ENCODE measurements around the gene PPP1R3C.

The PPP1R3C gene

DNA sequence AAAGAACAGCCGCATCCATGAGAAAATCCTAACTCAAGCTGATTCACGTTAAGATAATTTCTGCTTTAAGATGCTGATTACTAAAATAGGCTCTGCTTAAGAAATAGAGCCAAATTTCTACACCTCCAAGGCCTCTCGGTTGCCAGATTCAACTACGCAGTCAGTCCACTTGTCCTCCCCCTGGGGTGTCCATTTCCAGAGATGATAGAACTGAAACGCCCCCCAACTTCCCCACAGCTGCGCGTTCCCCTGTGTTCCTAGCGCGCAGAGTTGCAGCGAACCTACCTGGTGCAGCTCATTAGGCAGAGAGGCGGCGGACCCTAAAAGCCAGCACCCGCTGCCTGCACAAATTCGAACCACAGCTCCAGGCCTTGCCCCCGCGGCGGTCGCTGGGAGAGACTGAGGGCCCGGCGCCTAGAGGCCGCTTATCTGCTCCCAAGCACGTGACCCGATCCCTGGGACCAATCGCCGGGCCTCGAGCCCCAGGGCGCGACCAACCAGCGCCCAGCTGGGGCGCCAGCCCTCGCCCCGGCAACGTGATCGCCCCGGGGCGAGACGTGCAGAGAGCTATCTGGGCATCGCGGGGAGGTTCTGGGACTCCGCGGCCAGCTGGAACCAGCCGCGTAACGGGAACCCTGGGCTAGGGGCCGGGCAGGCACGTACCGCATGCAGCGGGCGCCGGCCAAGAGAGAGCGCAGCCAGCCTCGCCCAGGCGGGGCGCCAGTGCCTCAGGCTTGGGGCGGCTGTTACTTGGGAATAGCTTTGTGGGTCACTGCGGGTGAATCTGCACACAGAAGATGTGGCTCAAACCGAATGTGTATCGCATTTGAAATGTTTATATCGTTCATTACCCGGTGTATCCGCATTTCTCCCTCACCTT lies at the start of gene PPP1R3C:
Gene PPP1R3C (minus strand): TSS at position 401 of the 880 bp plus-strand sequence. CDS start 102 bp downstream, at position 299.
- peak in 1 of 2 donors; percentile 28 for DNase-seq

DNA sequence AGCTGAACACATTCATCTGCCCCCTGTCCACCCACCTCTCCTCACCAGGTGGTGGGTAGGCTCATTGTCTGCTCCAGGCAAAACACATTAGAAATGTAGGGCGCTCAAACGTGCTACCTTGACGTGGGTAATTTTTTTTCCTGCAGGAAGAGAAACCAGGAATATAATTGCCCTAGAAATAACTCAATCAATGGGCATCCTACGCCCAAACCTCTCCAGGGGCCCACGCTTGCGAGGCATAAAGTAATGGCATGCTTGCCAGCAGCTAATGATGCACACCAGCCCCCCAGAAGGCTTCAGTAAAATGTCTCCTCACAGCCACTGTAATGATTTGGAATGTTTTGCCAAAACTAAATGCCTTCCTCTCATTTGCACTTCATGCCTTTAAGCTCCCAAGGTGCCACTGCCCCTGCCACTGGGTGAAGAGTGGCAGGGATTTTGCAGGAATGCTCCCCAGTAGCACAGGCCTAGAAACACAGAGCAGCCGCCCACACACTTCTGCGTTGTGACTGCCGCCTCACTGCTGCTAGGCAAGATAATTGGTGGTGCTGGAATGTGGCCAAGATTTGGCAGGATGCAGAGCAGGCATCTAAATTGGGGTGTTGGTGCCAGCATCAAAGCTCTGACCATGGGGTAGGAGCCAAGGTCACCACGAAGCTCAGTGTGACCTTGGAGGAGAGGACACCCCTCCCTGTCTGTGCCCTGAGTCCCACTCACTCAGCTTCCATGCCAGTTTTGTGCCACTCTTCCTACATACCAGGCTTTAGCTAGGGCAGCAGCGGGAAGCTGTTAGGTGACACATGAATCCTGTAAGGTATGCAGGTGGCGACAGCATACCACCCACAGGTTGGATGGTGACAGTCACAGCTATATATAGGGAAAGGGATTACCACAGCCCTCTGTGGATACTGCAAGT lies 48.7 kb upstream of the PPP1R3C start:
- DNase-seq, result no peak

DNA sequence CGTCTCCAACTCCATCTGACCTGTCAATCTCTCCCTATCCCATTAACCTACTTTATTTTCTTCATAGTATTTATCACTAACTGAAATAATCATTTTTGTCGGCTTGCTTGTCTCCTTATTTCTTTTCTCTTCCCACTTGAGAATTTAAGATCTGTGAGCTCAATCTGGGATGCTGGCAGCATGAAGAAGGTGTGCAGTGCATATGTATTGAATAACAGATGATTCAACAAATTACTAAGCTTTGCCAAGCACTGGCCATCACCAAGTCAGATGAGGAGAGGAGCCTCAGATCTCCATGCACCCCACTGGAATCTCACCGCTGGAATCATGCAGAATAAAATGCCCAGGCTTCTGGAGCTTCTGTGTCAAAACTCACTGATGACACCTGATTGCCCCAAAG lies 47.6 kb upstream of the PPP1R3C start:
- no peak for DNase-seq

DNA sequence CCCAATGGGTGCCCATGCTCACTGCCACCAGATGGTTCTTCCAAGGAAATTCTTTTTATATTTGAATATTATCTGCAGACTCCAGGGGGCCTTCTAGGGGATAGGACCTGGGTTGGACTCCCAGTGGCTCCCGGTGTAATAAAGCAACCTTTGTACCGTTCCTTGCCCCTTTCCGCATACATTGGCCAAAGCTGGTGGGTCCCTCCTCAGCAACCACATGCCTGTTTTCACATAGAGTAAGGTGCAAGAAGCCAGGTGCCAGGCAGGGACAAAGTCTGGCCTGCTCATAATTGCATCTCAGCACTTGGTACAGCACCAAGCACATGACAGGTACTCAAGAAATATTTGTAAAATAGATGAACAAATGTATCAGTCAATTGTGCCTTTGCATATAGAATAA lies 46.4 kb upstream of the PPP1R3C start:
- DNase-seq, result no peak

DNA sequence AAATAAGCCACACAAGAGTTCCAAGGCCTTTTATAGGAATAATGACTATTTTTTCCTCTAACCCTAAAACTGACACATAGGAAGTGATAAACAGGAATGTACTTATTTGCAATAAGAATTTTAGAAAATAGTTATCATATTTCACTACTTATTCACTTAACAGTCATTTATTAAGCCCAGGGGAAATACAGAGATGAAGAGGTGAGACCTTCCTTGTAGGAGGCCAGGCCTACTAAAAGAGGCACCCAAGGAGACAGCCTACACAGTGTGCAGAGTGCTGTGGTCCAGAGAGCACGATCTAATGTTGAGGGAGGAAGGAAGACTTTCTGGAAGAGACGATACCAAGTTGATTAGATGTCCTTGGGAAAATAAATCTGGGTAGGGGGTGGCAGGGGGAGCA lies 45.0 kb upstream of the PPP1R3C start:
- DNase-seq, result no peak

DNA sequence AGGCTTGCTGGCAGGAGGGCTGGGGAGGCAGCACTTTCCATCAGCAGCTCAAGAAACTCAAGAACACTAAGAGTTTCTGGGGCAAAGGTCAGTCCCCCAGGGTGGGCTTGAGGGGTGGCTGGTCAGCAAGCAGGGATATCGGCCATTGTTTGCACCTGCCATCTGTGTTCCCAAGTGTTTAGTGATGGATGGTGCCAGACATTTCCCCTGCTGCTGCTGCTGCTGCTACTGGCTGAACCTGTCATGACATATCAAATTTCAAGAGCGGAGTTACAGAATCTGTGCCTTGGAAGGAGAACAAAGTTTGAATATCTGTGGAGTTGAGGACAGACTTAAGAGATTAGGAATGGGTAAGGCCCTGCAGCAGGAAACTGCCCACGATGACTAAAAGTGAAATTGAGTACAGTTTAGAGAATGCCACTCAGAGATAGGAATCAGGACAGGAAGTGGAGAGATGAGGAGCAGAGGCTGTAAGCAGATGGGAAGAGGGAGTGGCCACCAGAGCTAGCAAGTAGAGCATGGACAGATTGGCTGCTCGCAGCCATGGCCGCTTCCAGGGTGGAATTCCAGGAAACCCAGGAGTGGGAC lies 39.2 kb upstream of the PPP1R3C start:
- no peak for DNase-seq

DNA sequence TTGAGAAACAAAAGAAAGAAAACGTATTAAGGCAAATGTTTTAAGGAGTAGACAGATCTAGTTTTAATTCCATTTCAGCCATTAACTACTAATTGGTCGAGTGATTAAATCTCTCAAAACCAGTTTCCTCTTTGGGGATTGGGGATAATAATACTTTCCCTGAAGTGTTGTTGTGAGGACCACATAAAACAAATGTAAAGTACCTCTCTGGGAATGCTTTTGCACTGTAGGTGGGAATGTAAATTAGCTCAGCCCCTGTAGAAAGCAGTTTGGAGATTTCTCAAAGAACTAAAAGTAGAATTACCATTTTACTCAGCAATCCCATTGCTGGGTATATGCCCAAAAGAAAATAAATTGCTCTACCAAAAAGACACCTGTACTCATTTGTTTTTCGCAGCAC lies 36.0 kb upstream of the PPP1R3C start:
- no peak for DNase-seq

DNA sequence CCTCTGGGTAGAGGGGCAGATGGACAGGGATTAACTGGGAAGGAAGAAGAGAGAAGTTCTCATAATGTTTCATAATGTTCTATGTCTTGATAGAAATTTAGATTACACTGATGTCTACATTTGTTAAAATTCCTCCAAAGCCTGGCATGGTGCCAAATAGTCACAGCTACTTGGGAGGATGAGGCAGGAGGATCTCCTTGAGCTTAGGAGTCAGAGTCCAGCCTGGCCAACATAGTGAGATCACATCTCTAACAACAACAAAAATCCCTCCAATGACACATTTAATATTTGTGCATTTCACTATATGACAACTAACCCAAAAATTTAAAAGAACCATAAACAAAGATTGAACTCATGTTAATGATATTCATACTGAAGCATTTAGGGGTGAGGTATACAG lies 33.0 kb upstream of the PPP1R3C start:
- no peak for DNase-seq

DNA sequence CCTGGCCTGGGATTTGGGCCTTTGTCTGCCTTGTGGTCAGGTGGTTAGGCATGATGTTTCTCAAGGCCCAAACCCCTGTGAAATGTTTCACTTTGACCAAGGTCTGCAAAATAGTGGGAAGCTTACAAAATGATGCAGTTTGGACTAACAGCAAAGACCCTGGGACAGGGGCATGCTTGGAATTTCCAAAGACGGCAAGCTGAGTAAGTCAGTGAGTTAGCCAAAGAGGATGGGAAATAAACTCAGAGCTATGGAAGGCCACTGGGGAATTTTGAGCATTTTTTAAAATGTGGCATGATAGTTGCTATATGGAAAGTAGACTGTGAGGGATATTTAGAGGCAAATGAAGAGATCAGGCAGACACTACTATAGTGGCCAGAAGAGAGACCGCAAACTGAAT lies 31.6 kb upstream of the PPP1R3C start:
- DNase-seq, result no peak

DNA sequence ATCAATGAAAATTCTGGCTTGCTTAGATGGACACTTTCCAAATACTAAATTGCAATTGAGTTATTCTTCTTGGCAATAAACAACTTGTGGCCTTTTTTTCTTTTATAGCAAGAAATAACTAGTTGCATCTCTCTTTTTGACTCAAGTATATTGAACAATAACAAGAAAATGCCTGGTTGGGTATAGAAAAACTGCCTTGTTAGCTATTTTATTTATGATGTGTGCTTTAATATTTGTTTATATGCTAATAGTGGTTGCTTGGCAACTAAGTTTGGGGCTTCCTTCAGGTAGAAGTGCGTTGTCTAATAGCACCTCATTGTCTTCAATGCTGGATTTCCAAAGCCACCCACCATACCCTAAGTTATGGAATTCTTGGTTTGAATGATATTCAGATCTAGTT lies 30.1 kb upstream of the PPP1R3C start:
- DNase-seq, result no peak

DNA sequence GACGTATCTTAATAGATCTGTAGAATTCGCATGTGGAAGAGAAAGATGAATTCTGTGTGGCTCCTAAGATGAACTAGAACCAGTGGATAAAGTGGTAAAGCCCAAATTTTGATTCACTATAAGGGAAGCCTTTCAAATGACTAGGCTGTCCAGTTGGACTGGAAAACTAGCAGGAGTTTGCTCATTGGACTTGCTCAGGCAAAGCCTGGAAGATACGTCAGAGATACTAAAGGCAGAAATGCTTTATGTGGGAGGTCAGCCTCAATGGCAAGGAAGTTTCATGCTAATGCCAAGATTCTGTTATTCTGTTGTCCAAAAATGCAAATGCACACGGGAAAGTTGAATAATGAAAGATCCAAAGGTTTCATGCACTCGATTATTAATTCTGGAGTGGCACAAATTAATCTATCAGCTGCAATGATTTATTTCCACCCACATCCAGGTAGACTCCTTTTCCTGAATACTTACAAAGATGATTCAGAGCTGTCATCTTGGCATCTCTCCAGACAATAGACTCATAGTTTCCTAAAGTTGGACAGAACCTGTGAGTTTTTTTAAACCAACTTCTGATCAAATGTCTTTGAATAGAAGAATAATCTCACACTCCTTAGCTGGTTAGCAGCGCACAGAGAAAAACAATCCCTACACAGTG lies 20.5 kb upstream of the PPP1R3C start:
- DNase-seq, result no peak

DNA sequence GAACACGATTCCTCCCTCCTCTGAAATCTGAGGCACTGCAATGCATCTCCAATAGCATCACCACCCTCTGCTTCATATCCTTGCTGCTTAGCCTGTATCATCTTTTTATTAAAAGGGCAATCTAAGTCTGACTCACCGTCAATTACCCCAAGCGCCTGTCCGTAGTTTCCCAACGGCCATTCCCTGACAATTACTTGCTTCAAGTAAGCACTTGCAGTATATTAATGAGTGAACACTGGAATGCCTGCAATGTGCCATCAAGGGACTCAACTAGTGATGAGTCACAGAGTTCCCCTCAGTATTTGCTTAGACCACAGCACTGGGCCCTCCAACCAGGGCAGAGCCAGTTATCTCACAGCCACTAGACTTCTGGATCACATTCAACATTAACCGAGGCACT lies 19.5 kb upstream of the PPP1R3C start:
- no peak for DNase-seq

DNA sequence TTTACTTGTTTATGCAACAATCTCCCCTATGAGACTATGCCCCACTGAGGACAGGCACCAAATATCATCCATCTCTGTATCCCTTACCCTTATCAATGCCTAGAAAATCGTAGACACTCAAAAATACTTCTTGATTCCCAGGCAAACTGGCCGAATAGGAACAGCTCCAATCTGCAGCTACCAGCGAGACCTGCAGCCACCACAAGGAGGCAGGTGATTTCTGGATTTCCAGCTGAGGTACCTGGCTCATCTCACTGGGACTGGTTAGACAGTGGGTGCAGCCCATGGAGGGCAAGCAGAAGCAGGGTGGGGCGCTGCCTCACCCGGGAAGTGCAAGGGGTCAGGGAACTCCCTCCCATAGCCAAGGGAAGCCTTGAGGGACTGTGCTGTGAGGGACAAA lies 10.8 kb upstream of the PPP1R3C start:
- DNase-seq, result no peak

DNA sequence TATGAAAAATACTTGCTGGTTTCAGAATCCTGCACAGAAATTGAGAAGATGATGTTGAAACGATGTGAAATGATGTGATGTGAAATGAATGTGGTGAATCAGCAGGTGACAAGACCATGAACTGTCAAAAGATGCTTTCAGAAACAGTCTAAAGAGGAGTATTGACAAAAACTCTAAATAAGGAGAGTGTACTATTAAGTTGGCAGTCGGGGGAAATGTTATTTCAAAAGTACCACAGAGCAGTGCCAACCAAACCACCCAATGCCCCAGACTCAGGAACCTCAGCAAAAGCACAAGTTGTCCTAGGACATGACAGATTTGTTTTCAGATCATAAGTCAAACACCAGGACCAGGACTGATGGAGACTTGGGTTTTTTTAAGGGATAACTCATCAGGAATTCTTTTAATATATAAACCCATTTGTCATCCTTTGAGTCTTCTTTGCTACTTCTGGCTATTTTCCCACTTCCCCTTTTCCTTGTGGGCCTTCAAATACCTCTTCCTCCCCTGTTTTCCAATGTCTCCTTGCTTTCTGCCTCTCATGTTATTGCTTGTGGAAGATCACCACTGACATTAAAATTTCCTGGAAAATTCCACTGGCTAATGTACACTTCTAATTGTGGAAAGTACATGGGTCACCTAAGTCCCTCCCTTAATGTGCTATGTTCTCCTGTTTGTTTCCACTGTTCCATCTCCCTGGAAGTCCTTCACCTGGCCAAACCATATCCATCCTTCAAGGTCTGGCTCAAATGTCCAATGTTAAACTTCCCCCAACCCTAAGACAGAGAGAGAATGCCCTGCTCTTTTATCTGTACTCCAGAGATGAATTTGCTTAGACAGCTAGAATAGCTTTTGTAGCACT lies 10.2 kb upstream of the PPP1R3C start:
- no peak for DNase-seq

DNA sequence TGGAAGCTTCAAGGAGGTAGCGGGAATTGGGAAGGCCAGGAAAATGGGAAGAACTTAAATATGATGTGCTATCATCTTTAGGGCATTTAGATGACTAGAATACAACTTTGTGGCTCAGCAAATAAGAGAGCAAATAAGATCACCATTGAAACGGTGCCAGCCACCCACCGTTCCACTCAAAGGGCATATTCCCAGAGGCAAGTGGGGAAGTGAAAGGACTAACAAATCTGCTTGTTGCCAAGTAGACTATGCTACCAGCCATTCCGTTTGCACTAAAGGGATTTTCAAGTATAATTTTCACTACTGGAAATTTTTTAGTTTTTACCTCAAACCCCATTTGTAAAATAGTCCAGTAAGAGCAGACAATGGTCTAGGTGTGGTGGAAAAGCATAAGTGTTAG lies 4.0 kb upstream of the PPP1R3C start:
- DNase-seq, result no peak

DNA sequence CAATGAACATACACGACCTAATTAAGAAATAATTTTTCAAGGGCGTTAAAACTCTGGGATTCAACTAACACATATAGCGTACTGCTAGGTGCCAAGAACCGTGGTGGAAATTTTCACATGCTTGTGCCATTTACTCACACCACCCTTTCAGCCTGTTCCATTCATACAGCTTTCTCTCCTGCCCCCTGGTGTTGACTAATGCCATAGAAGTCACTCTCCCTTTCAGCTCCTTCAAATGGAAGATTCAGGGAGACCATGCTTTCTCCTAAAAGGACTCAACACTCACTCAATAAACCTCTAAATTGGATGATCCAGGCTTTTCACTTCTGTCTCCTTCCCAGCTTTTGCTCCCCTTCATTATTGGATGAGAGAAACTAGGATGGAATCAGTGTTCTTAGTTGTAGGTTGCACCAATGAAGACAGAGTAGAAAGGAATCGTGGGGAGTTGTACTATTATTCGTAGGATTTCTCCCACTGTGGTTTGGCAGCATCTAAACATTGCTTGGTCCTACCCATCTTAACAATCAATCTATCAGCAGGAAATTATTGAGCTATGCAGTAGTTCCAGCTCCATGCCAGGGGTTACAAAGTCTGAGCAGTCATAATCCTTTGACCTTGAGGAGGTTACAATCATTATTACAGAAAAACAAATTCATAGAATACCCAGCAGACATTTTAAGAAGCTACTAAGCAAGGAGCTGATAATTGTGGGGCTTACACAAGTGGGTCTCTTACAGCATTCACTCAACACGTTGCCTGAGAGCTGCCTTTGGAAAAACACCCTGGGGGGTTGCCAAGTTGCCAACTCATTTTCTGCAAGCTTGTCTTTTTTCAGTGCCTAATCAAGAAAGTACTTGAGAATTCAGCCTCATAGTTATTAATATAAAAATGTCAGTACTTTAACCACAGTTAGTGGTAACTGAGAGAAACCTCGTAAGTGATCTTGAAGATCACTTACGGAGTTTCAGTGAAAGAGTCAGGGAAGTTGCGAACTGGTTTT lies 2.8 kb upstream of the PPP1R3C start:
- DNase-seq, result peak; percentile 30 to 59

DNA sequence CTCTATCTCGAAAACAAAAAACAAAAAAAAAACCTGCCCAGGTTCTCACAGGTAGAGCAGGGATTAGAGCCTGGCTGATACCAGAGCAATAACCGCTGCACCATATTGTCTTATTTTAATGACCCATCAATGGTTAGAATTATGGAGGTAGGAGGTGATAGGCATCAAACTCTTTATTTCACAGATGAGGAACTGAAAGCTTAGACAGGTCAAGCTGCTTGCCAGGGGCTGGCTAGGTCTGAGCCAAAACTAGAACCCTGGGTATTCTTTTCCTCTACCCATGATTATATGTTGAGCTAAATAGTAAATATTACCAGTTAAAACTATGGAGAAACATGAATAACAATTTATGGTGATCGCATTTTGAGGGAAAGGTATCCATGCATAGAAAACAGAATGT lies 2.0 kb upstream of the PPP1R3C start:
- no peak for DNase-seq

DNA sequence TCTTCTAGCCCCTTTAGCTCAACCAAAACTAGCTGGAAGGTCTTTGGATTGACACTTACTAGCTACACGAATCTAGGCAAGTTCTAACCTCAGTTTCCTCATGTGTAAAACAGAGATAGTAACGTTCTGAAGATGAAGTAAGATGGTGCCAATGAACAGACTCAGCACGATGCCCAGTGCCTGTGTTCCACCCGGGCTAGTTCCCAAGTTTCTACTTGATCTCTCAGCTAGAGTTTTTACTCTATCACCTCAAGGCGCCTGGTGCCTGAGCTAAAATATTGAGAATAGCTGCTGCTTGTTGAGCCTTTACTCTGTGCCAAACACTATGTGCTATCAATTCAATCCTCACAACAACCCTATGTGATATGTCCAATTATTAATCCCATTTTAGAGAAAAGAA lies 1.4 kb upstream of the PPP1R3C start:
- DNase-seq, result no peak

DNA sequence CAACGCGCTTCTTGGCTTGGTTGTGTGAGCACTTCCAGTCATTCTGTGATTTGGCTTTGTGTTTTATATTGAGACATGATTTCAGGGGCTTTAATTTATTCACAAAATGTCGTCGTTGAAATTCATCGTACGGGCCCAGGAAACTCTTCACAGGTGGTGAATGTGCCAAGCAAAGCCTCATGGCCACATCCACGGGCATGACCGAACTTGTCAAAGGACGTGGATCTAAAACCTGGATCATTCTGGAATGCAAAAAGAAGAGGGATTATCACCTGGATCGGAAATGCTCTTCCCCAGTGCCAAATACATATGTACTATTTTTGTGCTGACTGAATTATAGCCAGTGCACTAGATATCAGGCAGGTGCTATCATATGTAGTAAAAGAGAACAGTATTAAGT lies 2.2 kb downstream of the PPP1R3C start:
- DNase-seq, result no peak

DNA sequence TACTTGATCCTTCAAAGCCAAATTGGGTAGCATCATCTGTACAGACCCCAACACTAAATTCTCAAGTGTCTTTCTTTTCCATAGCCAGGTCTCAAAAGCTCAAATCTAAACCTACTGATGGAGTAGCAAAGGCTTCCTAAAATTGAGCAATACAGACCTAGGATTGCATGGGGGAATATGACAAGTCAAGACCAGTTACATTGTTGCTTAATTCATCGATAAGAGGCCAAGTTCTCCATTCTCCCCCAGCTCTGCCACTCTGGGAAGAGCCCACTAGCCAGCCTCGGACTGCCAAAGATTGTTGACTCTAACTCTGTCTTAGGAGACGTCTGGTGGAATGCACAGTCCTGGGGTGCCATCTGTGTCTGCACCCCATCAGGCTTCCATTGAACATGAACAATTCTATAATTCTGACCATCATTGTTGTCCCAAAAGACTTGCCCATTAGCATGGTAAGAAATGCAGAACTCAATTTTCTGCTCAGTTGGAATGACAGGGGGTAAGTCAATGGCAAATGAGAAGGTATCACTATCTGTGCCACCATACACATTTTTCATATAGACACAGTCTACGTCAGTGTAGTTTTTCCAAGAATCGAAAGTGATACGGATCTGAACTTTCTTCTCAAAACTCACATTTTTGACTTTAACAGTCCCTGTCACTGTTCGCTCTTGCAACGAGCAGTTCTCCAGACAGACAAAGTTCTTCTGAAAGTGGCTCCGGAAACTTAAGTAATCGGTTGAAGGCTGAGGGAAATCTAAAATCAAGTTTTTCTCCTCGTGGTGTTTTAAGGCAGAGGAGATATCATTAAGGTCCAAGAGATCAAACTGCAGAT lies 2.9 kb downstream of the PPP1R3C start:
- no peak for DNase-seq

Data from CD4-positive, alpha-beta T cell treated with Interferon alpha-2 for 1 hour (primary cell).